Measurements from ENCODE around the gene HDAC11.

DNA sequence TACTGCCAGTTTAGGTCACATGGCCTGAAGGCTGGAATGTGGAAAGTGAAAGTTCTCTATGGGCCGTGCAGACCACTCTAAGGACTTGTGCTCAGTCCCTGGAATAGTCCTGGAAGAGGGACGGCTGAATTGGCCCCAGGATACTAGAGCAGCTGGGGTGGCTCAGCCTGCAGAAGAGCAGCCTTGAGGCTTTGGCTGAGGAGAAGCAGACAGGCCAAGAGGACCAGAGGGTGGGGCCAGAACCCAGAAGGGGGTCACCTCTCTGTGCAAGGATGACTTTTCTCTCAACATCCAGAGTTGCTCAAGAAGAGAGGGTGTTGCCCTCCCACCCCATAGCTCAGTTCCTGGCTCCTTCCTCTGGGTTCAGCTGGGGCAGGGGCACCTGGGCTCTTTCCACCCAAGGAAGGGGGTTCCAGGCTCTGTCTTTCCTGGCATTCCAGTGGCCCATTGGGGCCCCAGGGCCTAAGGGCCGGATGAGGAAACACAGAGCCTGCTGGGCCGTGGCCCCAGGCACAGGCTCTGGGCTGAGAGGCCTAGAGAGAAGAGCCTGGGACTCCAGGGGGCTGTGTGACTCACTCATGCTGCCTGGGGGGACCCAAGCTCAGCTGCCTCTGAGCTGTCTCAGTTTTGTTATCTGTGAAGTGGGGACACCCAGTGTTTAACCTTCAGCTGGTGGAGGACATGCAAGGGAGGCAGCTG, 60.3 kb downstream of the HDAC11 start:
- TF ChIP-seq GATA2 (IDR thresholded peaks at IDR 0.05; ENCODE audit: low read depth, low read length) (no peak), GATA3 (IDR thresholded peaks at IDR 0.05; ENCODE audit: low read depth, low read length) (no peak)
